K562 (cell line): ENCODE data around the gene MAST3. TPM values are rescaled to one million over a fixed set of nuclear protein-coding genes. Genes with fewer than 3 reads are reported as not detected.
A peak's percentile ranks its signal among the peaks of the same experiment; 100 is the strongest.

Experiments used
- CHCHD3 ChIP-seq: fragments of 250-450 bp; sonication (Bioruptor Pico); IDR thresholded peaks from 2 replicates; pipeline ENCODE4 v2.1.2; 2022; ENCODE audit warnings: mild to moderate bottlenecking
- JUND ChIP-seq, 2 experiments: IDR thresholded peaks; 2 replicates in 1 of 2; 3 replicates in 1 of 2; pipeline ENCODE4 v1.6.1; 2011; ENCODE audit warnings: borderline replicate concordance in 2 of 2, low read depth in 2 of 2, low read length in 2 of 2, improper control_type of control experiment in 1 of 2, missing biosample characterization in 1 of 2, missing genetic modification characterization in 1 of 2, missing genetic modification reagents in 1 of 2
- SMARCB1 ChIP-seq: IDR thresholded peaks from 2 replicates; pipeline ENCODE4 v1.6.1; 2011; ENCODE audit warnings: improper control_type of control experiment, low read depth; ENCODE audit not compliant: insufficient read length
- SMARCC2 ChIP-seq: fragments of 450-650 bp; IDR thresholded peaks from 2 replicates; pipeline ENCODE4 v1.6.1; 2017; ENCODE audit warnings: antibody characterized with exemption, moderate library complexity, mild to moderate bottlenecking, low read depth
- ZNF146 ChIP-seq: IDR thresholded peaks from one replicate; pipeline ENCODE4 v1.6.1; 2018; ENCODE audit warnings: missing compliant biosample characterization; ENCODE audit not compliant: unreplicated experiment
- ZNF217 ChIP-seq: sonication (generic); formaldehyde crosslinking; IDR thresholded peaks from 2 replicates; pipeline ENCODE4 v1.8.0; 2022; ENCODE audit warnings: mild to moderate bottlenecking, missing genetic modification reagents
- polyA plus RNA-seq, 8 experiments: library from polyadenylated mRNA; depleted of rRNA in 4 of 8; stranded (reverse) in 5 of 8; unstranded in 3 of 8; fragments of >200 nt; fragmentation: Nextera tagmentation in 2 of 8; fragmentation: Illumina TruSeq in 1 of 8; extraction: Ambion mirVana in 2 of 8; extraction: Trizol in 1 of 8; gene quantifications; 2 replicates each; pipeline versions ENCODE4 v1.2.1 to v1.2.3, GENCODE V29; 2011 to 2014; ENCODE audit warnings: inconsistent platforms in 1 of 8, missing spikeins in 1 of 8
- total RNA-seq, 7 experiments: library from RNA; depleted of rRNA in 6 of 7; stranded (reverse); fragments of >200 nt in 6 of 7; fragmentation: Illumina TruSeq in 2 of 7; extraction: Trizol in 2 of 7; gene quantifications; 2 replicates each; pipeline versions ENCODE4 v1.2.1 to v1.2.3, GENCODE V29; 2011 to 2021; ENCODE audit warnings: low replicate concordance in 1 of 7
- TF ChIP-seq, protein P1 (sequence below), 2 experiments: IDR thresholded peaks; 2 replicates each; pipeline ENCODE4 v1.6.1; 2011; ENCODE audit warnings: borderline replicate concordance in 1 of 2, control low read depth in 1 of 2, low read depth in 1 of 2, low read length in 1 of 2, mild to moderate bottlenecking in 1 of 2, mixed read lengths in 1 of 2, moderate library complexity in 1 of 2; ENCODE audit not compliant: insufficient read depth in 1 of 2, insufficient read length in 1 of 2, poor library complexity in 1 of 2, severe bottlenecking in 1 of 2; ENCODE audit errors: extremely low read depth in 1 of 2
- TF ChIP-seq, protein P2 (sequence below): sonication (generic); formaldehyde crosslinking; IDR thresholded peaks from 2 replicates; pipeline ENCODE4 v1.8.0; 2022; ENCODE audit warnings: mild to moderate bottlenecking, missing genetic modification reagents
- TF ChIP-seq, protein P3 (sequence below): fragments of 250-450 bp; sonication (Bioruptor Pico); IDR thresholded peaks from 2 replicates; pipeline ENCODE4 v1.8.0; 2022; ENCODE audit warnings: moderate library complexity, mild to moderate bottlenecking, inconsistent platforms
- TF ChIP-seq, protein P4 (sequence below): sonication (generic); formaldehyde crosslinking; IDR thresholded peaks from 2 replicates; pipeline ENCODE4 v1.8.0; 2022; ENCODE audit warnings: mild to moderate bottlenecking, missing genetic modification reagents

Gene MAST3
- total and polyA plus RNA-seq, 9 of the 15 experiments (the other 6 are each of a cell fraction or from before 2014, with no cell fraction given), result 0.94 to 9.9 (median 2.4) TPM

DNA sequence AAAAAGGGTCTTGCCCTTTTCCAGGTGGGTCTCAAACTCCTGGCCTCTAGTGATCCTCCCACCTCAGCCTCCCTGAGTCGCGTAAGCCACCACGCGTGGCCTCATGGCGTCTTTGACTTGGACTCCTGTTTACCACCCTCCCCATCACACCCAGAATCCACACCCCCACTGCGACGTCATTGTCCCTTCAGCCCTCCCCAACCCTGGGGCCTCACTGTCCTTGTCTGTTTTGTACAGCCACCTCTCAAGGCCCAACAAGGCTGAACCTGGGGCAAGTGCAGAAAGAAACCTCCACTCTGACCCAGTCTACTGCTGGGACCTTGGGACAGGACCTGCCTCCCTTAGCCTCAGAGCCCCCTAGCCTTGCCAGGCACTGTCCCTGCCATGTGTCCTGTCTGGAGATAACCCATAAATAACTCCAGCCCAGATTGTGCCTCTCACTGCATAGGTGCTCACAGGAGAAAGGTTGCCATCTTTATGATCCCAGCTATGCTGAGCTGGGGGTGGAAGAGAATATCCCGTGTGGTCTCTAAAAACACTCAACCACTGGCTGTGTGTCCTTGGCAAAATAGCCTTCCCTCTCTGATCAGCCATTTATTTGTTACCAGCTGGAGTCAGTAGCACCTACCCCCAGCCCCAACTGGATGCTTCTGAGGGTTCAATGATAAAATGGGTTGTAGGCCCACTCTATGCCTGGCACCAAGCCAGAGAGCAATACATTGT lies 74.2 kb downstream of the MAST3 start (continued):
- TF ChIP-seq, protein P1, sequence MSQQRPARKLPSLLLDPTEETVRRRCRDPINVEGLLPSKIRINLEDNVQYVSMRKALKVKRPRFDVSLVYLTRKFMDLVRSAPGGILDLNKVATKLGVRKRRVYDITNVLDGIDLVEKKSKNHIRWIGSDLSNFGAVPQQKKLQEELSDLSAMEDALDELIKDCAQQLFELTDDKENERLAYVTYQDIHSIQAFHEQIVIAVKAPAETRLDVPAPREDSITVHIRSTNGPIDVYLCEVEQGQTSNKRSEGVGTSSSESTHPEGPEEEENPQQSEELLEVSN (IDR thresholded peaks at IDR 0.05; ENCODE audit: borderline replicate concordance in 1 of 2, extremely low read depth in 1 of 2, insufficient read depth in 1 of 2, insufficient read length in 1 of 2, low read depth in 1 of 2, low read length in 1 of 2, poor library complexity in 1 of 2, severe bottlenecking in 1 of 2), result no peak
- TF ChIP-seq, protein P2, sequence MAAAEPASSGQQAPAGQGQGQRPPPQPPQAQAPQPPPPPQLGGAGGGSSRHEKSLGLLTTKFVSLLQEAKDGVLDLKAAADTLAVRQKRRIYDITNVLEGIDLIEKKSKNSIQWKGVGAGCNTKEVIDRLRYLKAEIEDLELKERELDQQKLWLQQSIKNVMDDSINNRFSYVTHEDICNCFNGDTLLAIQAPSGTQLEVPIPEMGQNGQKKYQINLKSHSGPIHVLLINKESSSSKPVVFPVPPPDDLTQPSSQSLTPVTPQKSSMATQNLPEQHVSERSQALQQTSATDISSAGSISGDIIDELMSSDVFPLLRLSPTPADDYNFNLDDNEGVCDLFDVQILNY, result no peak
- TF ChIP-seq ZNF217 (CRISPR knock-in tag) (no peak), SMARCC2 (no peak), JUND (IDR thresholded peaks at IDR 0.05; ENCODE audit: borderline replicate concordance, low read depth, low read length) (no peak), JUND (tag; IDR thresholded peaks at IDR 0.05; ENCODE audit: borderline replicate concordance, low read depth, low read length) (0 out of 3 replicates have a peak, but pooled peaks have one; percentile 19), CHCHD3 (CRISPR knock-in tag) (no peak), ZNF146 (CRISPR knock-in tag) (no peak), SMARCB1 (no peak)
- TF ChIP-seq, protein P3, sequence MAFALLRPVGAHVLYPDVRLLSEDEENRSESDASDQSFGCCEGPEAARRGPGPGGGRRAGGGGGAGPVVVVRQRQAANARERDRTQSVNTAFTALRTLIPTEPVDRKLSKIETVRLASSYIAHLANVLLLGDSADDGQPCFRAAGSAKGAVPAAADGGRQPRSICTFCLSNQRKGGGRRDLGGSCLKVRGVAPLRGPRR (CRISPR knock-in tag), result no peak
- TF ChIP-seq, protein P4, sequence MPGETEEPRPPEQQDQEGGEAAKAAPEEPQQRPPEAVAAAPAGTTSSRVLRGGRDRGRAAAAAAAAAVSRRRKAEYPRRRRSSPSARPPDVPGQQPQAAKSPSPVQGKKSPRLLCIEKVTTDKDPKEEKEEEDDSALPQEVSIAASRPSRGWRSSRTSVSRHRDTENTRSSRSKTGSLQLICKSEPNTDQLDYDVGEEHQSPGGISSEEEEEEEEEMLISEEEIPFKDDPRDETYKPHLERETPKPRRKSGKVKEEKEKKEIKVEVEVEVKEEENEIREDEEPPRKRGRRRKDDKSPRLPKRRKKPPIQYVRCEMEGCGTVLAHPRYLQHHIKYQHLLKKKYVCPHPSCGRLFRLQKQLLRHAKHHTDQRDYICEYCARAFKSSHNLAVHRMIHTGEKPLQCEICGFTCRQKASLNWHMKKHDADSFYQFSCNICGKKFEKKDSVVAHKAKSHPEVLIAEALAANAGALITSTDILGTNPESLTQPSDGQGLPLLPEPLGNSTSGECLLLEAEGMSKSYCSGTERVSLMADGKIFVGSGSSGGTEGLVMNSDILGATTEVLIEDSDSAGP, result no peak
